Measurements from ENCODE around the gene STARD7. TPM values are rescaled to one million over a fixed set of nuclear protein-coding genes. Genes with fewer than 3 reads are reported as not detected.

The STARD7 gene
- polyA plus RNA-seq, 1 donor (not counting 4 experiments of a cell fraction or from before 2014, with no cell fraction given): 73.4 TPM

DNA sequence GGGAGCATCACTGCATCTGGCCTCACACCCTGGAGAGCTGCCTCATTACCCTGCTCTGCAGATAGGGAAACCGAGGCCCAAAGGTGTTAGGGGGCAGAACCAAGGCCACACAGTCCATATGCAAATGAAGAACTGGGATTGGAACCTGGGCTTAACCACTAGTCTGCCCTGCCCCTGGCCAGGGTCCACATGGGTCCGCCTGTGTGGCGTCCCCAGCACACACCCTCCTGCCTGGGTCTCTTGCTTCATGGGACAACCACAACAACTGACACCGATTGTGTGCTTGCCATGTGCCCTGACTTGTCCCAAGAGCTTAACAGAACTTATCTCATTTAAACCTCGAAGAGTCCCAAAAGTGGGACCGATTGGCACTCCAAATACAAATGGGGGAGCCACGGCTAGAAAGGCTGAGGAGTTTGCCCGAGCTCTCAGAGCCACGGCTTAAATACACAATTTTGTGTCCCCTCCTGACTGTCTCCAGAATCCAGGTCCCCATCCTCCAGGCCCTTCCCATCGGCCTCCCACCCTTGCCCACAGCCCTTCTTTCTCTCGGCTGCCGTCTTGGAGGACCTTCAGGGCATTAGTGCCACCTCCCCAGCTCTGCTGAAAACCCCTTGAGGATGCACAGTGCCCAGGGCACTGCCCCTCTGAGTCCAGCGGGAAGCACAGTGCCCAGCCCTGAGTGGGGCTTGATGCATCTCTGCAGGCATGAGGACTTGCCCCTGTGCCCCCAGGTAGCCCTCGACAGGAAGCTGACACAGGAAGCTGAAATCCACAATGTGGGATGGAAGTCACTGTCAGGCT lies 57.6 kb downstream of the STARD7 start:
- Histone ChIP-seq H3K9me1 (ENCODE audit: control insufficient read depth, extremely low read depth, insufficient read depth, low read length) (no peaks in the 10 kb centered on the region), H3K36me3 (ENCODE audit: control insufficient read depth in 2 of 2, extremely low read depth in 1 of 2, insufficient read depth in 2 of 2, low read length in 2 of 2) (no peaks in the 10 kb centered on the region), H3K79me2 (ENCODE audit: control insufficient read depth, insufficient read depth, low read length) (no peaks in the 10 kb centered on the region), H3K27ac (ENCODE audit: control insufficient read depth, insufficient read depth, low read length) (no peak overlapping the region), H4K20me1 (ENCODE audit: control insufficient read depth, extremely low read depth, insufficient read depth, low read length) (no peaks in the 10 kb centered on the region), H3K27me3 (ENCODE audit: control insufficient read depth, extremely low read depth, insufficient read depth, low read length) (peaks cover 5% of the 10 kb centered on the region), H3K9me3 (ENCODE audit: control insufficient read depth, low read depth, low read length) (no peaks in the 10 kb centered on the region), H3K9ac (ENCODE audit: control insufficient read depth, extremely low read depth, insufficient read depth, low read length) (no peak overlapping the region), H2AFZ (ENCODE audit: control insufficient read depth, low read length) (no peak overlapping the region), H3K4me2 (ENCODE audit: control insufficient read depth, extremely low read depth, insufficient read depth, low read depth, low read length) (no peak overlapping the region), H3K4me1 (ENCODE audit: control insufficient read depth, extremely low read depth, insufficient read depth, low read length) (peaks cover 27% of the 10 kb centered on the region), H3K4me3 (ENCODE audit: control insufficient read depth in 2 of 3, extremely low read depth in 1 of 3, insufficient read depth in 2 of 3, low read depth in 1 of 3, low read length in 3 of 3) (no peak overlapping the region)
- DNase-seq (ENCODE audit: low read depth, low spot score): no peak
- no peak for FAIRE-seq
- dilution Hi-C loops (cut with MboI; ENCODE audit: extremely low pct_ligation_motif_present, low sequenced_read_pairs): no loop called here
- TF ChIP-seq, protein P1, sequence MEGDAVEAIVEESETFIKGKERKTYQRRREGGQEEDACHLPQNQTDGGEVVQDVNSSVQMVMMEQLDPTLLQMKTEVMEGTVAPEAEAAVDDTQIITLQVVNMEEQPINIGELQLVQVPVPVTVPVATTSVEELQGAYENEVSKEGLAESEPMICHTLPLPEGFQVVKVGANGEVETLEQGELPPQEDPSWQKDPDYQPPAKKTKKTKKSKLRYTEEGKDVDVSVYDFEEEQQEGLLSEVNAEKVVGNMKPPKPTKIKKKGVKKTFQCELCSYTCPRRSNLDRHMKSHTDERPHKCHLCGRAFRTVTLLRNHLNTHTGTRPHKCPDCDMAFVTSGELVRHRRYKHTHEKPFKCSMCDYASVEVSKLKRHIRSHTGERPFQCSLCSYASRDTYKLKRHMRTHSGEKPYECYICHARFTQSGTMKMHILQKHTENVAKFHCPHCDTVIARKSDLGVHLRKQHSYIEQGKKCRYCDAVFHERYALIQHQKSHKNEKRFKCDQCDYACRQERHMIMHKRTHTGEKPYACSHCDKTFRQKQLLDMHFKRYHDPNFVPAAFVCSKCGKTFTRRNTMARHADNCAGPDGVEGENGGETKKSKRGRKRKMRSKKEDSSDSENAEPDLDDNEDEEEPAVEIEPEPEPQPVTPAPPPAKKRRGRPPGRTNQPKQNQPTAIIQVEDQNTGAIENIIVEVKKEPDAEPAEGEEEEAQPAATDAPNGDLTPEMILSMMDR (optimal IDR thresholded peaks at IDR 0.05 in 1 of 3, IDR thresholded peaks at IDR 0.05 in 1 of 3, conservative IDR thresholded peaks at IDR 0.05 in 1 of 3; ENCODE audit: extremely low read depth in 1 of 3, insufficient read depth in 2 of 3, low read length in 3 of 3): no peak
- TF ChIP-seq EZH2 (IDR thresholded peaks at IDR 0.05; ENCODE audit: low read length): no peak

DNA sequence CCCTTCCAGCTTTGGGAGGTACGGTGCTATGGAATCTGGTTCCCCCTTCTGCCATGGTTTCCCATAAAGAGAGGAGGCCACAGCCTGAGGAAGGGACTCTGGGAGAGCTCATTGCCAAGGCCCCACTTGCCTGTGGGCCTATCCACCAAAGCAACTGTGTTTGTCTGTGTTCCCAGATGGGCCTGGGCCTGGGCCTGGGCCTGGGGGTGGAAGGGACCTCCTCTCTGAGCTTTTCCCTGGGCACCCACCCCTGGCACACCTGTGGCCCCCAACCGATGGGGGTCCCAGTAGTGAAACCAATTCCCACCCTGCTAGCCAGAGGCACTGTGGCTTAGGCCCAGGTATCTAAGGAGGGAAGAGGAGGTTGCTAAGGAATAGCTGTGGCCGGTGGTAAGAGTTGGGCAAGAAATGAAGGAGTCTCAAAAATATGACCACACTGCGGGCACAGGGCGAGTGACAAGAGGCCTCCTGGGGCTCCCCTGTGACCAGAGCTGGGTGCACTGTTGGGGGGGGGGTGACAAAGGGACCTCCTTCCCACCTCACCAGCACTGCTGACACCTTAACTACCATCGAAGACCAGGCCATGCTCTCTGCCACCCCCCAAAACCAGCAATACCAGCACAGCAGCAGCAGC lies 58.5 kb downstream of the STARD7 start:
- no peaks in the 10 kb centered on the region for H3K36me3 ChIP-seq (ENCODE audit: control insufficient read depth in 2 of 2, extremely low read depth in 1 of 2, insufficient read depth in 2 of 2, low read length in 2 of 2)
- dilution Hi-C loops (cut with MboI; ENCODE audit: extremely low pct_ligation_motif_present, low sequenced_read_pairs): no loop called here
- no peak overlapping the region for H3K27ac ChIP-seq (ENCODE audit: control insufficient read depth, insufficient read depth, low read length)
- DNase-seq (ENCODE audit: low read depth, low spot score): no peak
- no peaks in the 10 kb centered on the region for H3K79me2 ChIP-seq (ENCODE audit: control insufficient read depth, insufficient read depth, low read length)
- no peak overlapping the region for H2AFZ ChIP-seq (ENCODE audit: control insufficient read depth, low read length)
- no peak overlapping the region for H3K9ac ChIP-seq (ENCODE audit: control insufficient read depth, extremely low read depth, insufficient read depth, low read length)
- FAIRE-seq: no peak
- no peak overlapping the region for H3K4me2 ChIP-seq (ENCODE audit: control insufficient read depth, extremely low read depth, insufficient read depth, low read depth, low read length)
- no peaks in the 10 kb centered on the region for H3K9me1 ChIP-seq (ENCODE audit: control insufficient read depth, extremely low read depth, insufficient read depth, low read length)
- H3K9me3 ChIP-seq (ENCODE audit: control insufficient read depth, low read depth, low read length): no peaks in the 10 kb centered on the region
- TF ChIP-seq, protein P1 (optimal IDR thresholded peaks at IDR 0.05 in 1 of 3, IDR thresholded peaks at IDR 0.05 in 1 of 3, conservative IDR thresholded peaks at IDR 0.05 in 1 of 3; ENCODE audit: extremely low read depth in 1 of 3, insufficient read depth in 2 of 3, low read length in 3 of 3): no peak
- TF ChIP-seq EZH2 (IDR thresholded peaks at IDR 0.05; ENCODE audit: low read length): no peak
- H4K20me1 ChIP-seq (ENCODE audit: control insufficient read depth, extremely low read depth, insufficient read depth, low read length): no peaks in the 10 kb centered on the region
- peaks cover 1% of the 10 kb centered on the region for H3K27me3 ChIP-seq (ENCODE audit: control insufficient read depth, extremely low read depth, insufficient read depth, low read length)
- H3K4me1 ChIP-seq (ENCODE audit: control insufficient read depth, extremely low read depth, insufficient read depth, low read length): peaks cover 33% of the 10 kb centered on the region
- H3K4me3 ChIP-seq (ENCODE audit: control insufficient read depth in 2 of 3, extremely low read depth in 1 of 3, insufficient read depth in 2 of 3, low read depth in 1 of 3, low read length in 3 of 3): no peak overlapping the region
